ENCODE data around the gene AP5Z1. TPM values are rescaled to one million over a fixed set of nuclear protein-coding genes. Genes with fewer than 3 reads are reported as not detected.

AP5Z1 gene
- total RNA-seq, 1 experiment from 2014 or later: 44.0 TPM

DNA sequence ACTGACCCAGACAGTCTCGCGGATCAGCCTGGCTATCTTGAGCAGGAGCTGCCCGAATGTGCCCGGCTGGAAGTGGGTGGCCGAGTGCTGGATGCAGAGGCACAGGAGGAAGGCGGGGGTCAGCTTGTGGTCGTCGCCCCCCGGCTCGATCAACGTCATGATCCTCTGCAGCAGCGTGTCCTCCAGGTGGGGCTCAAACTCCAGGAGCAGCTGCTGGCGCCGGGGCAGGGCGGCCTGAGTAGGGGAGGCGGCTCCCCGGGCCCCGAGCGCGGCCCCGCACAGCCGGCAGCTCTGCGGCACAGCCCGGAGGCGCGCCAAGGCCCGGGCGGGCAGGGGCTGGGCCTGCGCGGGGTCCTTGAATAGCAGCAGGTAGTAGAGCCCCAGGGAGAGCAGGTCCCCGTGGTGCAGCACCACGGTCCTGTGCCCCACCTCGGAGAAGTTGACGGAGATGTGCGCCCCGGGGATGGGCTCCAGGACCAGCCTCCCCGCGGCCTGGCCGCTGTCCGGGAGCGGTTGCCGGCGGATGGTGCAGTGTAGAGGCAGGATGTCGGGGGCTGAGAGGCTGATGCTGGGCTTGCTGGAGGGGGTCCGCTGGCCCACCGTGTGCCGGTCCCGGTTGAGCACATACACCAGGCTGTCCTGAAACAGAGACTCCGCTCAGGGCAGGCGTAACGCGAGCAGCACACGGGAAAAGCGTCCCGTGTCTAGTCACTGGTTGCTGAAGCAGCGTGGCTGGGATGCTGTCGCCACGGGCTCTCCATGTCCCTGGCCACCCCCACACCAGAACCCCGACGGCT lies 59.4 kb downstream of the AP5Z1 start:
- H3K27me3 ChIP-seq (ENCODE audit: insufficient read depth, low read depth): peaks cover 42% of the 10 kb centered on the region
- ChIA-PET POLR2A (ENCODE audit: unreplicated experiment) (no interaction called here), CTCF (interaction anchor here (0.6 kb wide), 2 partner anchors 10 to 87 kb away, joined by 3 to 4 read pairs; no protein-coding TSS in a partner anchor)
- H3K4me3 ChIP-seq: no peak overlapping the region
- BruUV-seq (replicated peaks): no TSS peak
- peaks cover 2% of the 10 kb centered on the region; the same call in 1 of the 2 replicates for H4K20me1 ChIP-seq (ENCODE audit: insufficient read depth)
- no peaks in the 10 kb centered on the region for H3K36me3 ChIP-seq (ENCODE audit: low read depth)
- H3K4me2 ChIP-seq: no peak overlapping the region
- TF ChIP-seq, protein P1, sequence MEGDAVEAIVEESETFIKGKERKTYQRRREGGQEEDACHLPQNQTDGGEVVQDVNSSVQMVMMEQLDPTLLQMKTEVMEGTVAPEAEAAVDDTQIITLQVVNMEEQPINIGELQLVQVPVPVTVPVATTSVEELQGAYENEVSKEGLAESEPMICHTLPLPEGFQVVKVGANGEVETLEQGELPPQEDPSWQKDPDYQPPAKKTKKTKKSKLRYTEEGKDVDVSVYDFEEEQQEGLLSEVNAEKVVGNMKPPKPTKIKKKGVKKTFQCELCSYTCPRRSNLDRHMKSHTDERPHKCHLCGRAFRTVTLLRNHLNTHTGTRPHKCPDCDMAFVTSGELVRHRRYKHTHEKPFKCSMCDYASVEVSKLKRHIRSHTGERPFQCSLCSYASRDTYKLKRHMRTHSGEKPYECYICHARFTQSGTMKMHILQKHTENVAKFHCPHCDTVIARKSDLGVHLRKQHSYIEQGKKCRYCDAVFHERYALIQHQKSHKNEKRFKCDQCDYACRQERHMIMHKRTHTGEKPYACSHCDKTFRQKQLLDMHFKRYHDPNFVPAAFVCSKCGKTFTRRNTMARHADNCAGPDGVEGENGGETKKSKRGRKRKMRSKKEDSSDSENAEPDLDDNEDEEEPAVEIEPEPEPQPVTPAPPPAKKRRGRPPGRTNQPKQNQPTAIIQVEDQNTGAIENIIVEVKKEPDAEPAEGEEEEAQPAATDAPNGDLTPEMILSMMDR (conservative IDR thresholded peaks at IDR 0.05): no peak
- TF ChIP-seq EZH2 (IDR thresholded peaks at IDR 0.05; ENCODE audit: low read depth): no peak
- H3K27ac ChIP-seq: no peak overlapping the region
- DNase-seq: no peak
- H3K9me3 ChIP-seq (ENCODE audit: insufficient read depth, low read depth): no peaks in the 10 kb centered on the region
- peaks cover 8% of the 10 kb centered on the region; the same call in 1 of the 2 replicates for H3F3A ChIP-seq (ENCODE audit: insufficient read depth, low read depth)
- H2AFZ ChIP-seq: no peak overlapping the region
- H3K4me1 ChIP-seq (replicated peaks; ENCODE audit: insufficient read depth): 0 out of 2 replicates have a peak, but pooled peaks cover 7% of the 10 kb centered on the region
- no peaks in the 10 kb centered on the region for H3K9me2 ChIP-seq (ENCODE audit: insufficient read depth)
- H3K79me2 ChIP-seq (ENCODE audit: low read depth): no peaks in the 10 kb centered on the region
- intact Hi-C loops (cut with micrococcal nuclease; ENCODE audit: unreplicated experiment): no loop called here

DNA sequence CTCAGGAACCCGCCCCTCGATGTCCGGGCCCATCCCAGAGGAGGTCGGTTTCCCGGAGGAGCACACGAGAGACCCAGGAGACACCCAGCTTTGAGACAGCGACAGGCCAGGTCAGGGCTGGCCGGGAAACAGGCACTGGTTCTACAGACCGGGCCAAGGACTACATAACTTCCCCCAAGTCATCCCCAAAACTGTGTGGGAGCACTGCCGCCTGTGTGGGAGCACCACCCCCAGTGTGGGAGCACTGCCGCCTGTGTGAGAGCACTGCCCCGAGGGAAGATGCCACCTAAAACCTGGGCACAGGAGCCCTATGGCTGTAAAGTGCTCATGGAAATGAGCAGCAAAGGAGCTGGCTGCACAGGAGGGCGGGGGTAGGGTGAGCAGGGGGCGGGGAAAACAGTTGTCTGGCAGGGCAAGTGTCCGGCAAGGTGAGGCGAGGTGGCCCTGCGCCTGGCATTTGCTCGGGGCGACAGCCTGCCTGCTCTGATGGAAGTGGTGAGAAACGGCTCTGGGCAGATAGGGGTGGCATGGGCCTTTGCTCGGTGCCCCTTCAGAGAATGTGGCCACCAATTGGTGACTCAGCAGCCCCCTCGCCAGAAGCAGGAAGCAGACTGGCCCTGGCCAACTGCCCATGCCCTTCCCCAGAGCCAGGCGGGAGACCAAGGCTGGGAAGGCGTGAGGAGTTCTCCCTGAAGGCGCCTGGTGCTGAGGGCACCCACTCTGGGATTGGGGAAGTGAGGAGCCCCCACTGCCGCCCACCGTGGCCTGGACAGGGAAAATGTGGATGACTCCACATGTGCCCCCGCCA lies 60.2 kb downstream of the AP5Z1 start:
- H2AFZ ChIP-seq: no peak overlapping the region
- H3K36me3 ChIP-seq (ENCODE audit: low read depth): no peaks in the 10 kb centered on the region
- H3K4me2 ChIP-seq: peak overlapping the region; percentile 33
- H3K9me2 ChIP-seq (ENCODE audit: insufficient read depth): no peaks in the 10 kb centered on the region
- no peaks in the 10 kb centered on the region for H3K9me3 ChIP-seq (ENCODE audit: insufficient read depth, low read depth)
- peak; percentile 47 to 63 for DNase-seq
- no peak overlapping the region for H3K27ac ChIP-seq
- TF ChIP-seq, protein P1 (conservative IDR thresholded peaks at IDR 0.05): no peak
- TF ChIP-seq EZH2 (IDR thresholded peaks at IDR 0.05; ENCODE audit: low read depth): no peak
- intact Hi-C loops (cut with micrococcal nuclease; ENCODE audit: unreplicated experiment): no loop called here
- ChIA-PET POLR2A (ENCODE audit: unreplicated experiment) (no interaction called here), CTCF (interaction anchor here (0.5 to 0.6 kb wide), 3 partner anchors 10 to 137 kb away, joined by 3 to 7 read pairs (median 4); no protein-coding TSS in a partner anchor)
- BruUV-seq (replicated peaks): no TSS peak
- peaks cover 8% of the 10 kb centered on the region; the same call in 1 of the 2 replicates for H3F3A ChIP-seq (ENCODE audit: insufficient read depth, low read depth)
- no peaks in the 10 kb centered on the region for H3K79me2 ChIP-seq (ENCODE audit: low read depth)
- H3K27me3 ChIP-seq (ENCODE audit: insufficient read depth, low read depth): peaks cover 42% of the 10 kb centered on the region
- 0 out of 2 replicates have a peak, but pooled peaks cover 7% of the 10 kb centered on the region for H3K4me1 ChIP-seq (replicated peaks; ENCODE audit: insufficient read depth)
- no peak overlapping the region for H3K4me3 ChIP-seq
- H4K20me1 ChIP-seq (ENCODE audit: insufficient read depth): peaks cover 2% of the 10 kb centered on the region; the same call in 1 of the 2 replicates

DNA sequence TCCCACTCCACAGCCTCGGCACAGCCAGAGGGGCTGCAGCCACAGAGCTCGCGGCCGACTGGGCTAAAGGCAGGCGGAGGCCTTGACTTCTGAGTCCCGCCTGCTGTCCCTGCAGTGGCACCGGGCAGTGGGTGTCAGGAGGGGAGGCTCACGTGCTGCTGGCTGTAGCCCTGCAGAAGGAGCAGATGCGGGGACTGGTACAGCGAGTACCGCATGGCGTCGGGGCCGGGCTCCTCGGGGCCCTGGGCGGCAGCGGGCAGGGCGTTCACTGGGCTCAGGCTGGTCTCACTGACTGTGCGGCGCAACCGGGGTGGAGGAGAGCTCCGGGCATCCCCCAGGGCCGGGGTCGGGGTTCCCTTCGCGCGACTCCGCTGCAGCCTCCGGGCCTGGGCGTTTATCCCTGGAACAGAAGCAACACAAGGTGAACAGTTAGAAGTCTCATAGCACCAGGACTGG lies 60.8 kb downstream of the AP5Z1 start:
- Histone ChIP-seq H3K9me3 (ENCODE audit: insufficient read depth, low read depth) (no peaks in the 10 kb centered on the region), H3K4me3 (no peak overlapping the region), H3K27ac (no peak overlapping the region), H3K4me2 (0 out of 2 replicates have a peak overlapping the region, but pooled peaks have one; percentile 33), H3K36me3 (ENCODE audit: low read depth) (no peaks in the 10 kb centered on the region), H3K4me1 (replicated peaks; ENCODE audit: insufficient read depth) (0 out of 2 replicates have a peak, but pooled peaks cover 7% of the 10 kb centered on the region), H3K79me2 (ENCODE audit: low read depth) (no peaks in the 10 kb centered on the region), H3K27me3 (ENCODE audit: insufficient read depth, low read depth) (peaks cover 42% of the 10 kb centered on the region), H3F3A (ENCODE audit: insufficient read depth, low read depth) (peaks cover 8% of the 10 kb centered on the region; the same call in 1 of the 2 replicates), H3K9me2 (ENCODE audit: insufficient read depth) (no peaks in the 10 kb centered on the region), H4K20me1 (ENCODE audit: insufficient read depth) (peaks cover 2% of the 10 kb centered on the region; the same call in 1 of the 2 replicates), H2AFZ (no peak overlapping the region)
- no peak for TF ChIP-seq EZH2 (IDR thresholded peaks at IDR 0.05; ENCODE audit: low read depth)
- TF ChIP-seq, protein P1 (conservative IDR thresholded peaks at IDR 0.05): no peak
- intact Hi-C loops (cut with micrococcal nuclease; ENCODE audit: unreplicated experiment): no loop called here
- POLR2A ChIA-PET (ENCODE audit: unreplicated experiment): no interaction called here
- CTCF ChIA-PET: interaction anchor here (0.5 kb wide), 1 partner anchor 137 kb away, joined by 7 read pairs; no protein-coding TSS in a partner anchor
- DNase-seq: no peak
- no TSS peak for BruUV-seq (replicated peaks)

Measured in PC-9 (cell line).